Ascending aorta (tissue), 2 donors: Measurements from ENCODE around the gene FKBP2. TPM values are rescaled to one million over a fixed set of nuclear protein-coding genes. Genes with fewer than 3 reads are reported as not detected.

Experiments
- DNase-seq, 2 donors: peaks; one replicate each; pipeline ENCODE4 v3.0.0-alpha.2; 2019; ENCODE audit warnings: low spot score in 2 of 2
- H3K27ac ChIP-seq, 2 donors: fragments of 200-600 bp; sonication (generic); one replicate each; pipeline ENCODE4 v1.5.1; 2016 to 2017; ENCODE audit warnings: mild to moderate bottlenecking in 1 of 2
- H3K27me3 ChIP-seq: fragments of 200-600 bp; sonication (generic); one replicate; pipeline ENCODE4 v1.5.1; 2017
- H3K36me3 ChIP-seq, 2 donors: fragments of 200-600 bp; sonication (generic); one replicate each; pipeline ENCODE4 v1.5.1; 2016
- H3K4me1 ChIP-seq, 2 donors: fragments of 200-600 bp; sonication (generic); one replicate each; pipeline ENCODE4 v1.5.1; 2016 to 2017; ENCODE audit warnings: mild to moderate bottlenecking in 1 of 2
- H3K4me3 ChIP-seq, 2 donors: fragments of 200-600 bp; sonication (generic); one replicate each; pipeline ENCODE4 v1.5.1; 2016 to 2017; ENCODE audit warnings: mild to moderate bottlenecking in 1 of 2
- H3K9me3 ChIP-seq, 2 donors: fragments of 200-600 bp; sonication (generic); one replicate each; pipeline ENCODE4 v1.5.1; 2016
- intact Hi-C: fragments of 100-400 bp; cut with DNase I; formaldehyde crosslinking; loops from one replicate; pipeline ENCODE4 v1.15.1; 2023
- total RNA-seq: library from RNA; depleted of rRNA; stranded (reverse); fragments of >200 nt; gene quantifications from one replicate; pipeline ENCODE4 v1.1.0, GENCODE V29; 2016
- TF ChIP-seq, protein P1 (sequence below), 3 experiments: fragments of 200-600 bp in 2 of 3; fragments of 450-650 bp in 1 of 3; sonication (generic) in 2 of 3; IDR thresholded peaks; one replicate each; pipeline ENCODE4 v1.5.1; 2016 to 2019; ENCODE audit warnings: antibody characterized with exemption in 3 of 3, mild to moderate bottlenecking in 1 of 3, moderate library complexity in 1 of 3

Gene FKBP2
- total RNA-seq, 1 donor from 2014 or later, result 17.7 TPM

DNA sequence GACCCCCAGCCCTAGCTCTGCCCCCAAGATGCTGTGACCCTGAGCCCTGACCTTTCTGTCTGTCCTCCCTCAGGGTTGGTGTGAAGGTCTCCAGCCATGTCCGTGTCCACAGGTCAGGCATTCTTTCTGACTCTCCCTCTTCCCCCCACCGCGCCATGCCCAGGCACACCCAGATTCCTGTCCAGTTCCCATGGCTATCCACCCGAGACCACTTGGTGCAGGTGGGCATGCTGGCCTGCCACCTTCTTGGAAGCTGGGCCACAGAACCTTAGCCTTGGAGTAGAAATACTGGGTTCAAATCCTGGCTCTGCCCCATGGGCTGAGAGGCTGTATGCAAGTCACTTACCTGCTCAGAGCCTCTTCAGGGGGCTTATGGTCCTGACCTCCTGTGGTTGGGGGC, 8.1 kb downstream of the FKBP2 start:
- intact Hi-C loops, result no loop called here
- TF ChIP-seq, protein P1, sequence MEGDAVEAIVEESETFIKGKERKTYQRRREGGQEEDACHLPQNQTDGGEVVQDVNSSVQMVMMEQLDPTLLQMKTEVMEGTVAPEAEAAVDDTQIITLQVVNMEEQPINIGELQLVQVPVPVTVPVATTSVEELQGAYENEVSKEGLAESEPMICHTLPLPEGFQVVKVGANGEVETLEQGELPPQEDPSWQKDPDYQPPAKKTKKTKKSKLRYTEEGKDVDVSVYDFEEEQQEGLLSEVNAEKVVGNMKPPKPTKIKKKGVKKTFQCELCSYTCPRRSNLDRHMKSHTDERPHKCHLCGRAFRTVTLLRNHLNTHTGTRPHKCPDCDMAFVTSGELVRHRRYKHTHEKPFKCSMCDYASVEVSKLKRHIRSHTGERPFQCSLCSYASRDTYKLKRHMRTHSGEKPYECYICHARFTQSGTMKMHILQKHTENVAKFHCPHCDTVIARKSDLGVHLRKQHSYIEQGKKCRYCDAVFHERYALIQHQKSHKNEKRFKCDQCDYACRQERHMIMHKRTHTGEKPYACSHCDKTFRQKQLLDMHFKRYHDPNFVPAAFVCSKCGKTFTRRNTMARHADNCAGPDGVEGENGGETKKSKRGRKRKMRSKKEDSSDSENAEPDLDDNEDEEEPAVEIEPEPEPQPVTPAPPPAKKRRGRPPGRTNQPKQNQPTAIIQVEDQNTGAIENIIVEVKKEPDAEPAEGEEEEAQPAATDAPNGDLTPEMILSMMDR (IDR thresholded peaks at IDR 0.05), result no peak
- H3K27ac ChIP-seq, result no peak overlapping the region
- peaks cover 22 to 34% of the 10 kb centered on the region in 2 donors for H3K4me1 ChIP-seq
- DNase-seq, result no peak
- H3K36me3 ChIP-seq, result peaks cover 2 to 4% of the 10 kb centered on the region in 2 donors
- no peak overlapping the region for H3K4me3 ChIP-seq
- no peaks in the 10 kb centered on the region for H3K27me3 ChIP-seq
- no peaks in the 10 kb centered on the region for H3K9me3 ChIP-seq

DNA sequence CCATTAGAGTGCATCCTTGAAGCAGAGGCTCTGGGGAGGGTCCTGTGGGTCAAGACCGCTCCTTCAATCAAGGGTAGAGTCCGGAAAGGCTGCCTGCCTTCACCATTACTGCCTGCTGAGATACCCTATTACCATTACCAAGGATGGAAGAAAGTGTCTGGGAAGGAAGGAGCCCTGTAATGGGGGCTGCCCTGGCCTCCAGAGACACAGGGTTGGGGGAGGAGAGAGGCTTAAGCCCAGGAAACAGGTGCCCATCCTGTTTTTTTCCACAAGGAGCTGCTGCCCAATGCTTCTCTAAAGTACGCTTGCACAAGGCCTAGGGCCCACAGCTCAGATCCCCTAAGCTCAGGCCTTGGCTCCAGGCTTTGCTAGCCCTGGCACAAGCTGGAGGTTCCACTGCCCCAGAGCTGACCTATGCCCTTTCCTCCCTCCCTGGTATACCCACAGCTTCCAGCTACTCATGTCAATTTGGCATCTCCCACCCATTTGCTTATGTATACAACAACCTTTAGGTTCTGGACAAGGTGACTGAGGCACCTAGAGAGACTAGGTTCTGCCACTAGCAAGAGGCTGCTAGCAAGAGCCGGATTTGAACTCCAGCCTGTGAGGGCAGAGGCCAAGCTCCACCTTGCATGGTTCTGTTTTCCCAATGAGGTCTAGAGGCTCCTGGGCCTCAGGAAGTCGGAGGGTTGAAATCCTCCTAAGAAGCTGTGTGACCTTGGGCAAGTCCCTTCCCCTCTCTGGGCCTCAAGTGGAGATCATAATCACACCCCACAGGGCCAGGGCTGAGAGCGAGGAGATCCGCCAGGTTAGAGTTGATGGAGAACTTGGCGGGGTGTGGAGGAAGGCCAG, 8.9 kb downstream of the FKBP2 start:
- intact Hi-C loops, result no loop called here
- Histone ChIP-seq H3K27me3 (no peaks in the 10 kb centered on the region), H3K27ac (no peak overlapping the region), H3K4me3 (no peak overlapping the region), H3K4me1 (peaks cover 22 to 32% of the 10 kb centered on the region in 2 donors), H3K9me3 (no peaks in the 10 kb centered on the region), H3K36me3 (peaks cover 5 to 6% of the 10 kb centered on the region in 2 donors)
- TF ChIP-seq, protein P1 (IDR thresholded peaks at IDR 0.05), result no peak
- no peak for DNase-seq

DNA sequence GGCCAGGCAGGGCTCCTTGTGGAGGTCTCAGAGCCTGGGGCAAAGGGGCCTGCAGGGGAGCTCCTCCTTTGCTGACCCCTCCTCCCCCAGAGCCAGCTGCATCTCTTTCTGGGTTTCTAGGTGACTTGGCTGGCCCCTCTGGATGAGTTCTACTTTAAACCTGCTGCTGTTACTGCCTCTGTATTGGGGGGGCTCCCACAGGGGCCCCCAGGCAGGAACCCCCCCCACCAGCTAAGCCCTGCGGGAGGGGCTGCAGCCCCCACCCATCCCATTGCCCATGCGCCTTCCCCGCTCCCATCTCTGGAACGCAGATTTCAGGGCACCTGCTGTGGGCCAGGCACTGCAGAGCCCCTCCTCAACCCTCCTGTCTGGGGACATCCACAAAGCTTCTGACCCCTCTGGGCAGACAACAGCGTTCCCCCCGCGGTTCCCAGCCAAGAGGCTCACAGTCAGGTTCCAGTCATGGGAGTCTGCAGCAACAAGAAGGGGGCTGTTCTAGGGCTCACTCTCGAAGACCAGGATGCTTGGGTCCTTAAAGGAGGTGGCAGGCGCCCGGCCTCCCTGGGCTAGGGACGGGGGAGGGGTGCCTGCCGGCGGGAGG, 9.6 kb downstream of the FKBP2 start:
- Histone ChIP-seq H3K36me3 (peaks cover 12 to 13% of the 10 kb centered on the region in 2 donors), H3K27ac (peak overlapping the region in 1 of 2 donors; percentile 20), H3K4me1 (peaks cover 19 to 29% of the 10 kb centered on the region in 2 donors), H3K4me3 (peak overlapping the region; percentile 74 to 86), H3K27me3 (no peaks in the 10 kb centered on the region), H3K9me3 (no peaks in the 10 kb centered on the region)
- TF ChIP-seq, protein P1 (IDR thresholded peaks at IDR 0.05), result no peak
- intact Hi-C loops, result loop anchor here (1.0 kb wide), 2 partner anchors 19 to 54 kb away; no protein-coding TSS in a partner anchor
- no peak for DNase-seq

DNA sequence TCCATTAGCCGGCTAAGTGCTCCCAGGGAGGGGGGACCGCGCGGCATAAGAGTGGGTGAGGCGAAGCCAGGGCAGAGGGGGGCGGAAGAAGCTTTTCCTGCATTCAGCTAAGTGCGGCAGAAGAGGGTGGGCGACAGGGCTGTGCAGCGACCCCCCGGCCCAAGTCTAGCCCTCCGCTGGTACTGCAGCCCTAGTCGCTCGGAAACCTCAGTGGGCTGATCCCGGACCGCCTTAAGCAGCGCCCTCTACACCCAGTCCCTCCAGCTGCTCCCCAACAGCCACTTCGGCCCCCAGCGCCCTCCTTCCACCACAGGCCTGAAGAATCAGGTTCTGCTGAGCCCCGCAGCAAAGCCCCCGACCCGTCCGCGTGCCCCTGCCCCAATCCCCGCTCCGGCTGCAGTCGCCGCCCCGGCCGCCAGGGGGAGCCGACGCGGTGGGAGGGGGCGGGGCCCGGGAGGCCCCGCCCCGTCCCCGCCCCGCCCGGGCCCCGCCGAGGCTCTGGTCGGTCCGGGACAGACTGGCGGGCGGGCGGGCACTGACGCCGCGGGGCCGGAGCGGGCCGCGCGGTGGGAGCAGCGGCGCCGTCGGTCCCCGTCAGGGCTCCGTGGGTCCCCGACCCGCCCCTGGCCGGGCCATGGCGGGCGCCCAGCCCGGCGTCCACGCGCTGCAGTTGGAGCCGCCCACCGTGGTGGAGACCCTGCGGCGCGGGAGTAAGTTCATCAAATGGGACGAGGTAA, 10.3 kb downstream of the FKBP2 start, which contains the start of gene PLCB3:
Gene PLCB3, plus strand, starts transcription at position 515 of the 737 bp plus-strand sequence. Its CDS starts 120 bp downstream, at position 635.
- peak within 1 kb of the TSS; percentile 53 to 68 for H3K27ac ChIP-seq
- intact Hi-C loops, result loop anchor here (1.0 kb wide), 2 partner anchors 18 to 53 kb away; no protein-coding TSS in a partner anchor
- no peaks in the 10 kb centered on the region for H3K9me3 ChIP-seq
- peaks cover 17 to 19% of the 10 kb centered on the region in 2 donors for H3K36me3 ChIP-seq
- DNase-seq, result no peak
- TF ChIP-seq, protein P1 (IDR thresholded peaks at IDR 0.05), result peak; percentile 67 to 82 (median 73)
- H3K4me3 ChIP-seq, result peak within 1 kb of the TSS; percentile 74 to 86
- H3K27me3 ChIP-seq, result no peaks in the 10 kb centered on the region
- H3K4me1 ChIP-seq, result peaks cover 15 to 29% of the 10 kb centered on the region in 2 donors

DNA sequence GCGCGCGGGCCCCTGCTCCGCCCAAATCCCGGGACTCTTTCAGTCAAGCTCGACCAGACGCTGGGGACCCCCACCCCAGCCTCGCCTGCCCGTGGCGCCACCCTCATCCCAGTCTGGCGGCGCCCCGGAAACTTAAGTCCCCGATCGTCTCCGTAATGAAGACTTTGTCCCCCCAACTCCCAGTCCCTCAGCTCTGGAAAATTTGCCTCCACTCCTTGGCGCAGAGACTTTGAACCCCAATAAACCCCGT, 10.8 kb downstream of the FKBP2 start:
- peaks cover 22 to 24% of the 10 kb centered on the region in 2 donors for H3K36me3 ChIP-seq
- H3K27me3 ChIP-seq, result no peaks in the 10 kb centered on the region
- DNase-seq, result no peak
- TF ChIP-seq, protein P1 (IDR thresholded peaks at IDR 0.05), result no peak
- H3K9me3 ChIP-seq, result no peaks in the 10 kb centered on the region
- intact Hi-C loops, result loop anchor here (1.0 kb wide), 2 partner anchors 18 to 53 kb away; no protein-coding TSS in a partner anchor
- peaks cover 15 to 29% of the 10 kb centered on the region in 2 donors for H3K4me1 ChIP-seq
- H3K27ac ChIP-seq, result peak overlapping the region; percentile 53 to 68
- peak overlapping the region; percentile 74 to 86 for H3K4me3 ChIP-seq
